HepG2 (cell line): ENCODE data around the gene ARHGAP10. TPM values are rescaled to one million over a fixed set of nuclear protein-coding genes. Genes with fewer than 3 reads are reported as not detected.

Experiments
- ATAC-seq: fragments of 200-7000 bp; cut with Tn5 transposase; 3 replicates; pipeline ENCODE4 v1.9.1; 2020; ENCODE audit warnings: mild to moderate bottlenecking, moderate library complexity
- BruUV-seq: library from RNA; stranded (reverse); fragments of 400-500 nt; replicated peaks from 2 replicates; lab custom pipeline; 2021; lab: Mats Ljungman, UMichigan
- CTCF ChIA-PET: fragments of 300-600 bp; formaldehyde crosslinking; extraction: SDS; loops from one replicate; lab custom pipeline; 2021; ENCODE audit warnings: low total read pairs, inconsistent platforms, low intra/inter-chr PET ratio; lab: Yijun Ruan, JAX
- POLR2A ChIA-PET: fragments of 350-600 bp; sonication (Branson Sonifier 250); formaldehyde crosslinking; loops from one replicate; lab custom pipeline; 2020; ENCODE audit warnings: antibody characterized with exemption, inconsistent platforms; lab: Yijun Ruan, JAX
- DNase-seq: peaks from one replicate; pipeline ENCODE4 v3.0.0-alpha.2; 2015; ENCODE audit warnings: low spot score
- FAIRE-seq: peaks from 3 replicates; lab custom pipeline; 2011; peaks lifted over from hg19 to GRCh38; lab: Jason Lieb, UNC
- H2AFZ ChIP-seq: one replicate; pipeline ENCODE4 v1.6.1; 2011; ENCODE audit warnings: low read length, inconsistent platforms
- H3K27ac ChIP-seq: fragments of 300-600 bp; 3 replicates; pipeline ENCODE4 v1.8.0; 2011; ENCODE audit warnings: mixed run types, mild to moderate bottlenecking, mixed read lengths, low read length, inconsistent platforms; ENCODE audit not compliant: insufficient read depth; ENCODE audit errors: extremely low read length
- H3K27me3 ChIP-seq, 2 experiments: fragments of 200-600 bp in 1 of 2; 2 replicates in 1 of 2; 3 replicates in 1 of 2; pipeline versions ENCODE4 v1.6.0 to v1.8.0; 2011; ENCODE audit warnings: low read length in 2 of 2, mild to moderate bottlenecking in 2 of 2, moderate library complexity in 2 of 2, inconsistent platforms in 1 of 2; ENCODE audit not compliant: insufficient read depth in 2 of 2, control insufficient read depth in 1 of 2
- H3K36me3 ChIP-seq, 2 experiments: fragments of 200-600 bp in 1 of 2; replicated peaks in 1 of 2; 2 replicates in 1 of 2; 3 replicates in 1 of 2; pipeline versions ENCODE4 v1.5.1 to v1.8.0; 2011; ENCODE audit warnings: low read length in 2 of 2, inconsistent platforms in 1 of 2; ENCODE audit not compliant: insufficient read depth in 2 of 2, control insufficient read depth in 1 of 2
- H3K4me1 ChIP-seq: 2 replicates; pipeline ENCODE4 v1.5.1; 2012; ENCODE audit warnings: low read length, inconsistent platforms; ENCODE audit not compliant: insufficient read depth
- H3K4me2 ChIP-seq: 2 replicates; pipeline ENCODE4 v1.6.0; 2011; ENCODE audit warnings: low read depth, low read length, inconsistent platforms
- H3K4me3 ChIP-seq, 3 experiments: fragments of 200-600 bp in 1 of 3; sonication (generic), shearing (Covaris generic) in 1 of 3; replicated peaks in 1 of 3; 2 replicates each; pipeline ENCODE4 v1.5.1; 2011 to 2016; ENCODE audit warnings: low read length in 3 of 3, inconsistent platforms in 2 of 3, low read depth in 2 of 3, mild to moderate bottlenecking in 2 of 3, control low read depth in 1 of 3, mixed read lengths in 1 of 3; ENCODE audit not compliant: insufficient read depth in 1 of 3
- H3K79me2 ChIP-seq: one replicate; pipeline ENCODE4 v1.6.1; 2011; ENCODE audit warnings: low read length, inconsistent platforms; ENCODE audit not compliant: insufficient read depth
- H3K9ac ChIP-seq: 2 replicates; pipeline ENCODE4 v1.6.0; 2011; ENCODE audit warnings: mild to moderate bottlenecking, low read depth, low read length, inconsistent platforms; ENCODE audit not compliant: insufficient read depth
- H3K9me3 ChIP-seq: 2 replicates; pipeline ENCODE4 v1.5.1; 2012; ENCODE audit warnings: mild to moderate bottlenecking, low read length
- H4K20me1 ChIP-seq: 2 replicates; pipeline ENCODE4 v1.6.0; 2011; ENCODE audit warnings: inconsistent platforms, mild to moderate bottlenecking, low read length, moderate library complexity; ENCODE audit not compliant: insufficient read depth
- NR2F2 ChIP-seq: IDR thresholded peaks from 2 replicates; pipeline ENCODE4 v1.6.1; 2012; ENCODE audit warnings: low read depth, inconsistent platforms, borderline replicate concordance
- SMYD3 ChIP-seq: sonication (generic); formaldehyde crosslinking; IDR thresholded peaks from 2 replicates; pipeline ENCODE4 v1.8.1; 2023; ENCODE audit warnings: mild to moderate bottlenecking, missing genetic modification reagents
- STAG1 ChIP-seq: sonication (generic); formaldehyde crosslinking; IDR thresholded peaks from 2 replicates; pipeline ENCODE4 v1.4.0; 2020; ENCODE audit warnings: missing genetic modification reagents
- ZBTB7A ChIP-seq: sonication (generic); formaldehyde crosslinking; IDR thresholded peaks from 2 replicates; pipeline ENCODE4 v1.8.0; 2022; ENCODE audit warnings: mild to moderate bottlenecking, missing genetic modification reagents
- ZNF333 ChIP-seq: sonication (generic); formaldehyde crosslinking; IDR thresholded peaks from 2 replicates; pipeline ENCODE4 v1.4.0; 2020; ENCODE audit warnings: mild to moderate bottlenecking, missing genetic modification reagents, borderline replicate concordance
- ZNF549 ChIP-seq: sonication (generic); formaldehyde crosslinking; IDR thresholded peaks from 2 replicates; pipeline ENCODE4 v1.5.0; 2020; ENCODE audit warnings: missing genetic modification reagents
- ZNF557 ChIP-seq: sonication (generic); formaldehyde crosslinking; IDR thresholded peaks from 2 replicates; pipeline ENCODE4 v1.4.0; 2020; ENCODE audit warnings: missing genetic modification reagents
- whole genome bisulfite sequencing: methylation state at CpG from one replicate; pipeline ENCODE4 v1.1.6; 2017; ENCODE audit warnings: low lambda C conversion rate; 5-methylcytosine and 5-hydroxymethylcytosine counted together
- in situ Hi-C: cut with HindIII; loops from 2 replicates; pipeline ENCODE4 v1.10.0; 2017; ENCODE audit warnings: low pct_unique_long_range_greater_than_20kb; ENCODE audit not compliant: extremely low pct_ligation_motif_present
- intact Hi-C: fragments of 100-400 bp; cut with micrococcal nuclease; formaldehyde crosslinking; loops from one replicate; pipeline ENCODE4 v1.10.0; 2022; ENCODE audit not compliant: unreplicated experiment
- polyA plus RNA-seq, 8 experiments: library from polyadenylated mRNA; depleted of rRNA in 3 of 8; stranded (reverse) in 7 of 8; unstranded in 1 of 8; fragments of >200 nt; fragmentation: Illumina TruSeq in 4 of 8; extraction: Trizol in 4 of 8; gene quantifications; 2 replicates each; pipeline versions ENCODE4 v1.2.1 to v1.2.3, GENCODE V29; 2011 to 2016; ENCODE audit warnings: low read depth in 4 of 8, missing spikeins in 1 of 8, mixed read lengths in 1 of 8; ENCODE audit not compliant: insufficient read depth in 1 of 8
- total RNA-seq, 5 experiments: library from RNA; depleted of rRNA; stranded (reverse); fragments of >200 nt; fragmentation: Illumina TruSeq; extraction: Trizol; gene quantifications; 2 replicates each; pipeline ENCODE4 v1.2.3, GENCODE V29; 2016; ENCODE audit warnings: low read depth in 1 of 5
- TF ChIP-seq, protein P1 (sequence below): sonication (generic); formaldehyde crosslinking; IDR thresholded peaks from 2 replicates; pipeline ENCODE4 v1.9.0; 2021; ENCODE audit warnings: missing genetic modification reagents, mild to moderate bottlenecking, borderline replicate concordance
- TF ChIP-seq, protein P2 (sequence below): sonication (generic); formaldehyde crosslinking; IDR thresholded peaks from 2 replicates; pipeline ENCODE4 v1.5.0; 2020; ENCODE audit warnings: mild to moderate bottlenecking, missing genetic modification reagents, moderate library complexity

The ARHGAP10 gene
- total and polyA plus RNA-seq, 2 of the 13 experiments (the other 11 are each of a cell fraction or from before 2014, with no cell fraction given), result 0.45 to 1.6 TPM

DNA sequence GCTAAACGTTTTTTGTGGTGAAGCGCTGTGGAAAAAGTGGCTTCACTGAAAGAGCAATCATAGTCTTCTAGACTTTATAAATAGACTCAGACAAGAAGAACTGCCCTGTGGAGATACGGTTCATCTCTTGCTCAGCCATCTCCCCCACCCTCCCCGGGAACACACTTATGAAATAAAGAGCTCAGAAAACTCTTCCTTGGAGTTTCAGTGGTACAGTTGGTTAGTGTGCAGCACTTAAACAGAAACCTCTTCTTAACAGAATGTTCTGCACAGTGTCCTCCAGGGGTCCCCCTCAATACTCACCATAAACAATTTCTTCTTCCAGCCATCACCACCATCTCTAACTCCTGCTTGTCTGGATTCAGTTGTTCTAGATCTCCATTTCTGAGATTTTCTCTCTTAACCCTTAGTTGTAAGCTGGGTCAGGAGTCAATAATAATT, 313.0 kb downstream of the ARHGAP10 start:
- Histone ChIP-seq H3K27ac (no peak overlapping the region), H3K36me3 (no peaks in the 10 kb centered on the region), H3K27me3 (no peaks in the 10 kb centered on the region), H3K9me3 (no peaks in the 10 kb centered on the region), H3K9ac (no peak overlapping the region), H3K4me3 (no peak overlapping the region), H4K20me1 (no peaks in the 10 kb centered on the region), H3K4me1 (no peaks in the 10 kb centered on the region), H2AFZ (no peak overlapping the region), H3K4me2 (no peak overlapping the region), H3K79me2 (no peaks in the 10 kb centered on the region)
- POLR2A ChIA-PET, result no interaction called here
- 61% methylated on average over 4 of the region's 4 CpGs for WGBS
- no TSS peak for BruUV-seq
- DNase-seq (peak; percentile 3), ATAC-seq (peak; percentile 80), FAIRE-seq (no peak)
- TF ChIP-seq ZBTB7A (CRISPR knock-in tag) (no peak), NR2F2 (no peak), ZNF333 (CRISPR knock-in tag) (no peak), STAG1 (CRISPR knock-in tag) (peak; percentile 54), ZNF557 (CRISPR knock-in tag) (no peak), ZNF549 (no peak), SMYD3 (no peak)
- TF ChIP-seq, protein P1, sequence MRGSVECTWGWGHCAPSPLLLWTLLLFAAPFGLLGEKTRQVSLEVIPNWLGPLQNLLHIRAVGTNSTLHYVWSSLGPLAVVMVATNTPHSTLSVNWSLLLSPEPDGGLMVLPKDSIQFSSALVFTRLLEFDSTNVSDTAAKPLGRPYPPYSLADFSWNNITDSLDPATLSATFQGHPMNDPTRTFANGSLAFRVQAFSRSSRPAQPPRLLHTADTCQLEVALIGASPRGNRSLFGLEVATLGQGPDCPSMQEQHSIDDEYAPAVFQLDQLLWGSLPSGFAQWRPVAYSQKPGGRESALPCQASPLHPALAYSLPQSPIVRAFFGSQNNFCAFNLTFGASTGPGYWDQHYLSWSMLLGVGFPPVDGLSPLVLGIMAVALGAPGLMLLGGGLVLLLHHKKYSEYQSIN (CRISPR knock-in tag), result no peak
- TF ChIP-seq, protein P2, sequence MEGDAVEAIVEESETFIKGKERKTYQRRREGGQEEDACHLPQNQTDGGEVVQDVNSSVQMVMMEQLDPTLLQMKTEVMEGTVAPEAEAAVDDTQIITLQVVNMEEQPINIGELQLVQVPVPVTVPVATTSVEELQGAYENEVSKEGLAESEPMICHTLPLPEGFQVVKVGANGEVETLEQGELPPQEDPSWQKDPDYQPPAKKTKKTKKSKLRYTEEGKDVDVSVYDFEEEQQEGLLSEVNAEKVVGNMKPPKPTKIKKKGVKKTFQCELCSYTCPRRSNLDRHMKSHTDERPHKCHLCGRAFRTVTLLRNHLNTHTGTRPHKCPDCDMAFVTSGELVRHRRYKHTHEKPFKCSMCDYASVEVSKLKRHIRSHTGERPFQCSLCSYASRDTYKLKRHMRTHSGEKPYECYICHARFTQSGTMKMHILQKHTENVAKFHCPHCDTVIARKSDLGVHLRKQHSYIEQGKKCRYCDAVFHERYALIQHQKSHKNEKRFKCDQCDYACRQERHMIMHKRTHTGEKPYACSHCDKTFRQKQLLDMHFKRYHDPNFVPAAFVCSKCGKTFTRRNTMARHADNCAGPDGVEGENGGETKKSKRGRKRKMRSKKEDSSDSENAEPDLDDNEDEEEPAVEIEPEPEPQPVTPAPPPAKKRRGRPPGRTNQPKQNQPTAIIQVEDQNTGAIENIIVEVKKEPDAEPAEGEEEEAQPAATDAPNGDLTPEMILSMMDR (CRISPR knock-in tag), result peak; percentile 35
- CTCF ChIA-PET, result no interaction called here
- in situ Hi-C loops (no loop called here), intact Hi-C loops (loop anchor here (5.0 kb wide), 1 partner anchor 372 kb away; no protein-coding TSS in a partner anchor)
